Nephron (organoid): ENCODE measurements around the gene ZNF165.
A peak's percentile ranks its signal among the peaks of the same experiment; 100 is the strongest.

Experiments used
- H3K27ac Mint-ChIP-seq, 3 experiments: 2 replicates each; pipeline ENCODE4 v1.8.0; 2020; ENCODE audit warnings: mixed read lengths in 3 of 3, mild to moderate bottlenecking in 2 of 3, moderate library complexity in 1 of 3
- H3K27me3 Mint-ChIP-seq: 2 replicates; pipeline ENCODE4 v1.8.0; 2021; ENCODE audit warnings: low read depth, mild to moderate bottlenecking, moderate library complexity, mixed read lengths
- H3K36me3 Mint-ChIP-seq: 2 replicates; pipeline ENCODE4 v1.8.0; 2020; ENCODE audit warnings: low read depth, mixed read lengths
- H3K4me1 Mint-ChIP-seq: 2 replicates; pipeline ENCODE4 v1.8.0; 2020; ENCODE audit warnings: mixed read lengths
- H3K4me3 Mint-ChIP-seq, 3 experiments: 2 replicates each; pipeline ENCODE4 v1.8.0; 2020; ENCODE audit warnings: mild to moderate bottlenecking in 3 of 3, mixed read lengths in 3 of 3, moderate library complexity in 2 of 3
- H3K9me3 Mint-ChIP-seq: 2 replicates; pipeline ENCODE4 v1.8.0; 2020; ENCODE audit warnings: mixed read lengths
- TF ChIP-seq, protein P1 (sequence below), 3 experiments: fragments of 200-600 bp; sonication (generic); IDR thresholded peaks; one replicate each; pipeline ENCODE4 v1.5.0; 2021; ENCODE audit warnings: antibody characterized with exemption in 3 of 3; ENCODE audit not compliant: unreplicated experiment in 3 of 3

Gene ZNF165

GRCh38 chr6:28136585-28137504, 56.5 kb downstream of the ZNF165 start:
- peaks cover 8% of the 10 kb centered on the region for H3K36me3 Mint-ChIP-seq
- H3K4me3 Mint-ChIP-seq: peak overlapping the region; percentile 93 to 96 (median 95)
- peak overlapping the region; percentile 93 to 97 (median 96) for H3K27ac Mint-ChIP-seq
- no peaks in the 10 kb centered on the region for H3K9me3 Mint-ChIP-seq
- TF ChIP-seq, protein P1, sequence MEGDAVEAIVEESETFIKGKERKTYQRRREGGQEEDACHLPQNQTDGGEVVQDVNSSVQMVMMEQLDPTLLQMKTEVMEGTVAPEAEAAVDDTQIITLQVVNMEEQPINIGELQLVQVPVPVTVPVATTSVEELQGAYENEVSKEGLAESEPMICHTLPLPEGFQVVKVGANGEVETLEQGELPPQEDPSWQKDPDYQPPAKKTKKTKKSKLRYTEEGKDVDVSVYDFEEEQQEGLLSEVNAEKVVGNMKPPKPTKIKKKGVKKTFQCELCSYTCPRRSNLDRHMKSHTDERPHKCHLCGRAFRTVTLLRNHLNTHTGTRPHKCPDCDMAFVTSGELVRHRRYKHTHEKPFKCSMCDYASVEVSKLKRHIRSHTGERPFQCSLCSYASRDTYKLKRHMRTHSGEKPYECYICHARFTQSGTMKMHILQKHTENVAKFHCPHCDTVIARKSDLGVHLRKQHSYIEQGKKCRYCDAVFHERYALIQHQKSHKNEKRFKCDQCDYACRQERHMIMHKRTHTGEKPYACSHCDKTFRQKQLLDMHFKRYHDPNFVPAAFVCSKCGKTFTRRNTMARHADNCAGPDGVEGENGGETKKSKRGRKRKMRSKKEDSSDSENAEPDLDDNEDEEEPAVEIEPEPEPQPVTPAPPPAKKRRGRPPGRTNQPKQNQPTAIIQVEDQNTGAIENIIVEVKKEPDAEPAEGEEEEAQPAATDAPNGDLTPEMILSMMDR (IDR thresholded peaks at IDR 0.05; ENCODE audit: unreplicated experiment in 3 of 3): no peak
- peaks cover 47% of the 10 kb centered on the region for H3K4me1 Mint-ChIP-seq
- peaks cover 4% of the 10 kb centered on the region for H3K27me3 Mint-ChIP-seq

DNA sequence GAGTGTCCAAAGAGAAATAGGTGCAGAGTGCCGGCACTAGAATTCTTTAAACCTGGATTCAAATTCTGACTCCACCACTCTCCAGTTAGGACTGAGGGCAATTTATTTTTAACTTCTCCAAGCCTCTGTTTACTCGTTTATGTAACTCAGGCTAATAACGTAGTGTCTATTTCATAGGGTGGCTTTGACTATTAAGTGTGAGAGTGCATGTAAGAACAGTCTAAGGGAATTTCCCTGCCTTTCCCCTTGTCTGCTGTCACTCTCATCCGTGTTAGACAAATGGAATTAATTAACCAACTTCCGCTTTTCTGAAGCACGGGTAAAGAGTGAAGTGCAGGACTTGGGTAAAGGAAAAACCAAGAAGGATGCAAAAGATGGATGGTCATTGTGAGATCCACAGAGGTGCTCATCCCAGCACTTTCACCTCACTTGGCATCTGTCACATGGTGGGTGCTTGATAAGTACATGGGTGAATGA, 57.2 kb downstream of the ZNF165 start:
- no peaks in the 10 kb centered on the region for H3K9me3 Mint-ChIP-seq
- H3K4me1 Mint-ChIP-seq: peaks cover 48% of the 10 kb centered on the region
- H3K36me3 Mint-ChIP-seq: peaks cover 8% of the 10 kb centered on the region
- H3K27ac Mint-ChIP-seq: peak overlapping the region; percentile 93 to 97 (median 96)
- TF ChIP-seq, protein P1 (IDR thresholded peaks at IDR 0.05; ENCODE audit: unreplicated experiment in 3 of 3): no peak
- H3K27me3 Mint-ChIP-seq: peaks cover 4% of the 10 kb centered on the region
- H3K4me3 Mint-ChIP-seq: peak overlapping the region; percentile 93 to 96 (median 95)
